ENCODE data around the gene TRUB1.
"Not testable (repeated sequence)": the region's sequence is repeated elsewhere in the genome, so short reads cannot be mapped to it uniquely, and the experiment has no call there.

The TRUB1 gene

DNA sequence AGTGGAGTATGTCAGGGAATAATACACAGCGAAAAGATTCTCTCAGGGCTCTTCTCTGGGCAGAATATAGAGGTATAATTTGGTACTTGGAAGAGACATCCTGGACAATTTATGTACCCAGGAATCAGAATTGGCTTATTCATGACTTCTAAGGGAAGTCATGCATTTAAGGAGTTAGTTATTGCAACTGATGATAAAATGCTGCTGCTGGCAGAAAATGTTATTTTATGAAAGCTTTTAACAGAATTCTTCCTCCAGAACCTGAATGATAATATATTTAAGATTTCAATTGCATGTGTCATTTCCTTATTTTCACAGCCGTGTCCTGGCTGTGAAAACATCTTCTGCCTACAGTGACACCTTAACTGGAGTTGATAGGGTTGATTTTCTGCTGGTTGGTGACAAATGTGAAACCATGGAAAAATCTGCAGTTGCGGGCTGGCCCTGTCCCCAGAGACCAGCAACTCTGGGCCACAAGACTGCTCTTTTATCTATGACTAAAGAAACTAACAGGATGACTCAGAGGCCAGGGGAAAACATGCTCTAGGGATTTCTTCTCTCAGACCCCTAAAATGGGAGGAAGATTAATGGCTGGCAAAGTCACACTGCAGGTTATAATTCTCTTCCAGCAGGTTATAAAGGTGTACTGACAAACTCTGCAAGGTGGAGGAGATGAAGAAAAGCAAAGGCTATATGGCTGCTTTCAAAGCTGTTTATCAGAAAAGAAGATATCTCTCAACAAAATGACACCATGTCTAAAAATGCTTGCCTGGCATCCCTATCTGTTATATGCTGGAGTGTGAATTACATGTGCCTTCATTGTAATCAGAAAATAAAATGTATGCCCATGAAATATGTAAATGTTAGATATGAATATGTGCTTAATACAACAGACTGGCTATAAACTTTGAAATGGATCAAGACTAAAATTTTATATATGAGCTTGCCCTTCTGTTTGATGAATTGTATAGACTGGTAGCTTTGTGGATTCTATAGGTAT, 12.1 kb upstream of the TRUB1 start:
- no peaks in the 10 kb centered on the region for H3K9me3 ChIP-seq (ENCODE audit: control insufficient read depth, insufficient read depth, low read length)
- no peaks in the 10 kb centered on the region for H3K4me1 ChIP-seq (ENCODE audit: control insufficient read depth, insufficient read depth, low read length)
- H3K4me3 ChIP-seq (ENCODE audit: low read depth, low read length), result no peak overlapping the region
- H3K27ac ChIP-seq (ENCODE audit: low read depth, low read length), result no peak overlapping the region
- H3K27me3 ChIP-seq (ENCODE audit: control insufficient read depth, insufficient read depth, low read length), result no peaks in the 10 kb centered on the region
- H3K9ac ChIP-seq (ENCODE audit: low read depth, low read length), result no peak overlapping the region
- no peaks in the 10 kb centered on the region for H3K36me3 ChIP-seq (ENCODE audit: control insufficient read depth, insufficient read depth, low read length)

DNA sequence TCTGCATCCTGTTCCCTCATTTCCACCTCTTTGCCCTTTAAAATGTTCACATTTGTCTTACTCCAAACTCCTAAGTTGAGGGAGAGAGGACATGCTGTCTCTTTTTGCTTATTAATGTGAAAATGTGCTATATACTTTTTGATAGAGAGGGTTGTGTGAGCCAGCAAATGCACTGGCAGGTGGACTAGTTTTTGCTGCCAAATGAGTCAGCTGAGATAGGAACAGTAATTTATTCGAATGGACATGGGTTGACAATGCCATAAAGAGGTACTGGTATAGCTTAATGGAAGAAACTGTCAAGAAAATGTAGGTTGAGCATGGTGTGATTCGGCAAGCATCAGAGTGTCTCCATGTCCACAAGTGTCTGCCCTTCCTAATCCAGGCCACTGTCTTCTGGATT, 9.2 kb upstream of the TRUB1 start:
- Histone ChIP-seq H3K27ac (ENCODE audit: low read depth, low read length) (no peak overlapping the region), H3K36me3 (ENCODE audit: control insufficient read depth, insufficient read depth, low read length) (no peaks in the 10 kb centered on the region), H3K9ac (ENCODE audit: low read depth, low read length) (no peak overlapping the region), H3K9me3 (ENCODE audit: control insufficient read depth, insufficient read depth, low read length) (no peaks in the 10 kb centered on the region), H3K4me3 (ENCODE audit: low read depth, low read length) (no peak overlapping the region), H3K27me3 (ENCODE audit: control insufficient read depth, insufficient read depth, low read length) (no peaks in the 10 kb centered on the region), H3K4me1 (ENCODE audit: control insufficient read depth, insufficient read depth, low read length) (no peaks in the 10 kb centered on the region)

DNA sequence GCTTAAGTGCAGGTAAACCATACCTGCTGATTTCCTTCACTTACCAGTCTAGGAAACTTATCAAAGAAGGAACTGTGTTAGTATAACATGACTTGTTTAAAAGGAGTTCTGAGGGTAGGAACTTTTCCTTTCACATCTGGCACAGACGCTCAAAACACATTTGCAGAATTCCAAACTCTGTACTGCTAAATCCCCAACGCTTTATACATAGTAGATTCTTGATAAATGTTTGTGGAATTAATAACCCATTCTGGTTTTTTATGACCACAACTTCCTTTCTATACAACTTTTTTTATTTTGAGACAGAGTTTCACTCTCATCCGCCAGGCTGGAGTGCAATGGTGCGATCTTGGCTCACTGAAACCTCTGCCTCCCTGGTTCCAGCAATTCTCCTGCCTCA, 7.7 kb upstream of the TRUB1 start:
- no peak overlapping the region for H3K27ac ChIP-seq (ENCODE audit: low read depth, low read length)
- no peaks in the 10 kb centered on the region for H3K27me3 ChIP-seq (ENCODE audit: control insufficient read depth, insufficient read depth, low read length)
- no peak overlapping the region for H3K4me3 ChIP-seq (ENCODE audit: low read depth, low read length)
- no peaks in the 10 kb centered on the region for H3K36me3 ChIP-seq (ENCODE audit: control insufficient read depth, insufficient read depth, low read length)
- no peaks in the 10 kb centered on the region for H3K9me3 ChIP-seq (ENCODE audit: control insufficient read depth, insufficient read depth, low read length)
- H3K4me1 ChIP-seq (ENCODE audit: control insufficient read depth, insufficient read depth, low read length), result no peaks in the 10 kb centered on the region
- H3K9ac ChIP-seq (ENCODE audit: low read depth, low read length), result no peak overlapping the region

DNA sequence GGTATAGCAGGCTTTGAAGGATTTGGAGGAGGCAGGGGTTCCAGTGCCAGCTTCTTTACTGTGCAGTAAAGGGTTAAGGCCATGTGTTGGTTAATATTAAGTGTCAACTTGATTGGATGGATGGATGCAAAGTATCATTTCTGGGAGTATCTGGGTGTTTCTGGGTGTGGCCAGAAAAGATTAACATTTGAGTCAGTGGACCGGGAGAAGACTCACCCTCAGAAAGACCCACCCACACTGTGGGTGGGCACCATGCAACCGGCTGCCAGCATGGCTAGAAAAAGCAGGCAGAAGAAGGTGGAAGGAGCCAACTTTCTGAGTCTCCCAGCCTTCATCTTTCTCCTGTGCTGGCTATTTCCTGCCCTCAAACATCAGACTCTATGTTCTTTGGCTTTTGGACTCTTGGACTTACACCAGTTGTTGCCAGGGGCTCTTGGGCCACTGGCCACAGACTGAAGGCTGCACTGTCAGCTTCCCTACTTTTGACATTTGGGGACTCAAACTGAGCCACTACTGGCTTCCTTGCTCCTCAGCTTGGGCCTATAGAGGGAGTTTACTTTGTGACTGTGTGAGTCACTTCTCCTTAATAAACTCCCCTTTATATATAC, 6.8 kb upstream of the TRUB1 start:
- Histone ChIP-seq H3K27ac (ENCODE audit: low read depth, low read length) (no peak overlapping the region), H3K9me3 (ENCODE audit: control insufficient read depth, insufficient read depth, low read length) (no peaks in the 10 kb centered on the region), H3K4me3 (ENCODE audit: low read depth, low read length) (no peak overlapping the region), H3K9ac (ENCODE audit: low read depth, low read length) (no peak overlapping the region), H3K4me1 (ENCODE audit: control insufficient read depth, insufficient read depth, low read length) (no peaks in the 10 kb centered on the region), H3K36me3 (ENCODE audit: control insufficient read depth, insufficient read depth, low read length) (no peaks in the 10 kb centered on the region), H3K27me3 (ENCODE audit: control insufficient read depth, insufficient read depth, low read length) (no peaks in the 10 kb centered on the region)

DNA sequence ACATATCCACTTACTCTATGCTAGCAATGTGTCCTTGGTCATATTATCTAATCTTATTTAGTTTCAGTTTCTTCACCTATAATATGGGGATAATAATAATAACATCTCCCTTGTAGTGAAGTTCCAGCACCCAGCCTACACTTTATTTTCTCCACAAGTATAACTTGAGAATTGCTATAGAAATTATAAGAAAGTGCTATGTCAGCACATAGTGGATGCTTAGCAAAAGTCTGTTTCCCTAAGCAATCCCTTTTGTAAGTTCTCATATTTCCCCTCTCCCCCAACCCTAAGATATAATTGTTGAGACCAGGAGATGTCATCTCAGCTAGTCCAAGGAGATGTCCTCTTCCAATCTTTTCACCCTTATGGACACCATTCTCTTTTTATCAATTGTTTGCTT, 5.8 kb upstream of the TRUB1 start:
- H3K9ac ChIP-seq (ENCODE audit: low read depth, low read length), result no peak overlapping the region
- no peaks in the 10 kb centered on the region for H3K27me3 ChIP-seq (ENCODE audit: control insufficient read depth, insufficient read depth, low read length)
- no peak overlapping the region for H3K4me3 ChIP-seq (ENCODE audit: low read depth, low read length)
- H3K9me3 ChIP-seq (ENCODE audit: control insufficient read depth, insufficient read depth, low read length), result no peaks in the 10 kb centered on the region
- no peak overlapping the region for H3K27ac ChIP-seq (ENCODE audit: low read depth, low read length)
- H3K4me1 ChIP-seq (ENCODE audit: control insufficient read depth, insufficient read depth, low read length), result no peaks in the 10 kb centered on the region
- no peaks in the 10 kb centered on the region for H3K36me3 ChIP-seq (ENCODE audit: control insufficient read depth, insufficient read depth, low read length)

DNA sequence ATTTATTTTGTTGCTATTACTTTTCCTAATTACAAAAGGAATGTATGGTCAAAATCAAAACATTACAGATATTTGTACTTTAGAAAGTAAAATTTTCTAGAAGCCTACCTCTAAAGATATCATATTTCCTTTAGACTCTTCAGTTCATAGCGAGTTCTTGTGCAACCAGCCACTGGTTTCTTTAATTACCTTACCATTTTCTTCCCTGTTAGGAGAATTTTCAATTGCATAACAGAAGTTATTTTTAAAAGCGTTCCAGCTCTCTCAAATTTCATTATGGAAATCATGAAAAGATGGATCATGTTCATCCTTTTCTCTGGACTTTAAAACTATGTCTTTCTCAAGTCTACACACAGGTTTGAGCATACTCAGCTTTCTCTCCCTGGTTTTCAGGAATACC, 5.0 kb upstream of the TRUB1 start:
- no peaks in the 10 kb centered on the region for H3K27me3 ChIP-seq (ENCODE audit: control insufficient read depth, insufficient read depth, low read length)
- no peaks in the 10 kb centered on the region for H3K4me1 ChIP-seq (ENCODE audit: control insufficient read depth, insufficient read depth, low read length)
- H3K9ac ChIP-seq (ENCODE audit: low read depth, low read length), result no peak overlapping the region
- no peaks in the 10 kb centered on the region for H3K36me3 ChIP-seq (ENCODE audit: control insufficient read depth, insufficient read depth, low read length)
- H3K4me3 ChIP-seq (ENCODE audit: low read depth, low read length), result no peak overlapping the region
- no peaks in the 10 kb centered on the region for H3K9me3 ChIP-seq (ENCODE audit: control insufficient read depth, insufficient read depth, low read length)
- H3K27ac ChIP-seq (ENCODE audit: low read depth, low read length), result no peak overlapping the region

DNA sequence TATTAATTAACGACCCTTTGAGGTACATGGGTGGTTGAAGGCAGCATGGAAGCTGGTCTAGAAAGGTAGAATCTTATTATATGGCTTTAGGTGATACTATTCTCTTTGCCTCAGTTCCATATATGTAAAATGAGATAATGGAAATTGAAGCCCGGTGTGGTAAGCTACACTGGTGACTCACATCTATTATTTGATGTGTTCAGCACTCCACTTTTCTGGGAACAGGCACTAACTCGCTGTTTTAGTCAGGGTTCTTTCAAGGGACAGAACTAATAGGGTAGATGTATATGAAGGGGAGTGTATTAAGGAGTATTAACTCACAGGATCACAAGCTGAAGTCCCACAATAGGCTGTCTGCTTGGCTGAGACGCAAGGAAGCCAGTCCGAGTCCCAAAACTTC, 4.4 kb upstream of the TRUB1 start:
- no peaks in the 10 kb centered on the region for H3K27me3 ChIP-seq (ENCODE audit: control insufficient read depth, insufficient read depth, low read length)
- H3K9ac ChIP-seq (ENCODE audit: low read depth, low read length), result no peak overlapping the region
- H3K4me3 ChIP-seq (ENCODE audit: low read depth, low read length), result no peak overlapping the region
- no peaks in the 10 kb centered on the region for H3K9me3 ChIP-seq (ENCODE audit: control insufficient read depth, insufficient read depth, low read length)
- no peaks in the 10 kb centered on the region for H3K4me1 ChIP-seq (ENCODE audit: control insufficient read depth, insufficient read depth, low read length)
- no peak overlapping the region for H3K27ac ChIP-seq (ENCODE audit: low read depth, low read length)
- no peaks in the 10 kb centered on the region for H3K36me3 ChIP-seq (ENCODE audit: control insufficient read depth, insufficient read depth, low read length)

DNA sequence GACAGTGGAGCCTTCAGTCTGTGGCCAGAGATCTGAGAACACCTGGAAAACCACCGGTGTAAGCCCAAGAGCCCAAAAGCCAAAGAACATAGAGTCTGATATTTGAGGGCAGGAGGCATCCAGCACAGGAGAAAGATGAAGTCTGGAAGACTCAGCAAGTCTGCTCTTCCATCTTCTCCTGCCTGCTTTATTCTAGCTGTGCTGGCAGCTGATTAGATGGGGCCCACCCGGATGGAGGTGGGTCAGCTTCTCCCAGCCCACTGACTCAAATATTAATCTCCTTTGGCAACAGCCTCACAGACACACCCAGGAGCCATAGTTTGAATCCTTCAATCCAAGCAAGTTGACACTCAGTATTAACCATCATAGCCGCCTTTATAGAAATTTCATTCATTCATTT, 4.0 kb upstream of the TRUB1 start:
- not testable (repeated sequence) for H3K27ac ChIP-seq (ENCODE audit: low read depth, low read length); H3K36me3 ChIP-seq (ENCODE audit: control insufficient read depth, insufficient read depth, low read length); H3K4me3 ChIP-seq (ENCODE audit: low read depth, low read length)

DNA sequence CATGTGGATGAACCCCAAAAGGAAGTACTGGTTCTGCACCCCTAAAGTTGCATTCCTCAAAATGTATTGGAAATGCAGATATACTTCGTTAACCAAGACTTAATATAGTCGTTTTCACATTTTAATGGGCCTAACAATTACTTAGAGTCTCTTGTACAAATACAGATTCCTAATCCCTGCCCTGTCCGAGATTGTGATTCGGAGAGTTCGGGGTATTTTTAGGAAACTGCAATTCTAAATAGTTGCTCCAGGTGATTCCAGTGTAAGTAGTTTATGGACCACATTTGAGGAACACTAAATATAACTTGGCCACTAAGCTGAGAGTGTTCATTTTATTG, 830 bp downstream of the TRUB1 start:
- no peaks in the 10 kb centered on the region for H3K27me3 ChIP-seq (ENCODE audit: control insufficient read depth, insufficient read depth, low read length)
- peaks cover 32% of the 10 kb centered on the region for H3K36me3 ChIP-seq (ENCODE audit: control insufficient read depth, insufficient read depth, low read length)
- peak overlapping the region; percentile 87 for H3K9ac ChIP-seq (ENCODE audit: low read depth, low read length)
- H3K4me3 ChIP-seq (ENCODE audit: low read depth, low read length), result peak overlapping the region; percentile 74
- peak overlapping the region; percentile 80 for H3K27ac ChIP-seq (ENCODE audit: low read depth, low read length)
- H3K4me1 ChIP-seq (ENCODE audit: control insufficient read depth, insufficient read depth, low read length), result 0 out of 2 replicates have a peak, but pooled peaks cover 6% of the 10 kb centered on the region
- no peaks in the 10 kb centered on the region for H3K9me3 ChIP-seq (ENCODE audit: control insufficient read depth, insufficient read depth, low read length)

More for the DNA sequence above, 4.0 kb upstream of the TRUB1 start:
- H3K4me1 ChIP-seq (ENCODE audit: control insufficient read depth, insufficient read depth, low read length); H3K9me3 ChIP-seq (ENCODE audit: control insufficient read depth, insufficient read depth, low read length); H3K9ac ChIP-seq (ENCODE audit: low read depth, low read length); H3K27me3 ChIP-seq (ENCODE audit: control insufficient read depth, insufficient read depth, low read length): not testable (repeated sequence)

DNA sequence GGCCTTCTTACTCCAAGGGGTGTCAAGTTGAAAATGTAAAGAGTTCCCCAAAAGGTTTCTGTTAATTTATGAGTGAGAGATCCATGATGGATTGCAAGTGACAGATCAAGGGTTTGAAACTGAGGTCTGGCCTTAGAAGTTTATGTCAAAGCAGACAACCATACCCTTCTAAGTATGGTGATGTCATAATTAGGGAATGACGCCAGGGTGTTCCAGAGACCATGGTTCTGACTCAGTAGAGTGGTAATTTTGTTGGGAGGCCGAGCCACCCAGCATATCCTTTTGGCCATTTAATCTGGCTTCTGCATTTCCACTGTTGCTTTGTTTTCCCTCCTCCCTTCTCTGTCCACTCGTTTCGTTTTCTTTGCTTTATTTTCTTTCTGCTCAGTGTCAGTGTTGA, 2.7 kb downstream of the TRUB1 start:
- no peak overlapping the region for H3K9ac ChIP-seq (ENCODE audit: low read depth, low read length)
- no peaks in the 10 kb centered on the region for H3K27me3 ChIP-seq (ENCODE audit: control insufficient read depth, insufficient read depth, low read length)
- H3K36me3 ChIP-seq (ENCODE audit: control insufficient read depth, insufficient read depth, low read length), result peaks cover 49% of the 10 kb centered on the region
- H3K4me1 ChIP-seq (ENCODE audit: control insufficient read depth, insufficient read depth, low read length), result 0 out of 2 replicates have a peak, but pooled peaks cover 6% of the 10 kb centered on the region
- no peak overlapping the region for H3K4me3 ChIP-seq (ENCODE audit: low read depth, low read length)
- H3K9me3 ChIP-seq (ENCODE audit: control insufficient read depth, insufficient read depth, low read length), result no peaks in the 10 kb centered on the region
- H3K27ac ChIP-seq (ENCODE audit: low read depth, low read length), result no peak overlapping the region

DNA sequence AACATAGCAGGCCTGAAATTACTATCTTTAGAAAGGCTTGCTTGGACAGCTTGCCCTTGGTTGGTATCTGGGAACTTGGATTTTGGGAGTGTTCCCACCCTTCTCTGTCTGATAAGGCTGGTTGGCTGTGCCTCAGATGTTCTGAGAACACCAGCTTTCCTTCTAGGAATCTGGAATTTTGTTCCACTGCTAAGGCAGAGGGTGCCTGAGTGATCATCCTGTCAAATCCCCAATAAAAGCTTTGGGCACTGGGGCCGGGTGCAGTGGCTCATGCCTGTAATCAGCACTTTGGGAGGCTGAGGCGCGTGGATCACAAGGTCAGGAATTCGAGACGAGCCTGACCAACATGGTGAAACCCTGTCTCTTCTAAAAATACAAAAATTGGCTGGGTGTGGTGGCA, 5.0 kb downstream of the TRUB1 start:
- Histone ChIP-seq H3K4me1 (ENCODE audit: control insufficient read depth, insufficient read depth, low read length) (0 out of 2 replicates have a peak, but pooled peaks cover 6% of the 10 kb centered on the region), H3K9me3 (ENCODE audit: control insufficient read depth, insufficient read depth, low read length) (no peaks in the 10 kb centered on the region), H3K27ac (ENCODE audit: low read depth, low read length) (no peak overlapping the region), H3K36me3 (ENCODE audit: control insufficient read depth, insufficient read depth, low read length) (peaks cover 66% of the 10 kb centered on the region), H3K27me3 (ENCODE audit: control insufficient read depth, insufficient read depth, low read length) (no peaks in the 10 kb centered on the region), H3K9ac (ENCODE audit: low read depth, low read length) (no peak overlapping the region), H3K4me3 (ENCODE audit: low read depth, low read length) (no peak overlapping the region)
